Measurements from ENCODE around the gene CCDC91.

DNA sequence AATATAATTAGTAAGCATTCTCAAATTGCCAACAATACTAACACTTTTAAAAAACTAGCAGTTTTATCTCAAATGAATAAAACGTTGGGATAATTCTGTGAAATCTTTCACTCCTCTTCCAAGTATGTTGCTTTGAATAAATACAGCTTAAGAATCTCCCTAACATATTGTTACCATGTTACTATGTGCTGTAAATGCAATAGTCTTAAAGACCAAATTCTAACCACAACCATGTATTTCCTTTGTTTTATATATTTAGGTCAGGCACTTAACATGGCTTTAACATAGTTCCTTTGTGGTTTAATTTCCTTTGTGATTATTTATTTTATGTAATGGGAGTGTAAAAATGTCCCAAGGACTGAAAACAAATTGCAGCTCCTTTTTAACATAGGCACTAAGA, 33.9 kb upstream of the CCDC91 start:
- TF ChIP-seq FOXM1 (IDR thresholded peaks at IDR 0.05; ENCODE audit: borderline replicate concordance), result no peak
- no peak for TF ChIP-seq CTBP1 (IDR thresholded peaks at IDR 0.05; ENCODE audit: borderline replicate concordance)
